ENCODE data around the gene CLDN22. TPM values are rescaled to one million over a fixed set of nuclear protein-coding genes. Genes with fewer than 3 reads are reported as not detected.
A peak's percentile ranks its signal among the peaks of the same experiment; 100 is the strongest.

CLDN22 gene
- total RNA-seq, 2 experiments from 2014 or later = not detected

DNA sequence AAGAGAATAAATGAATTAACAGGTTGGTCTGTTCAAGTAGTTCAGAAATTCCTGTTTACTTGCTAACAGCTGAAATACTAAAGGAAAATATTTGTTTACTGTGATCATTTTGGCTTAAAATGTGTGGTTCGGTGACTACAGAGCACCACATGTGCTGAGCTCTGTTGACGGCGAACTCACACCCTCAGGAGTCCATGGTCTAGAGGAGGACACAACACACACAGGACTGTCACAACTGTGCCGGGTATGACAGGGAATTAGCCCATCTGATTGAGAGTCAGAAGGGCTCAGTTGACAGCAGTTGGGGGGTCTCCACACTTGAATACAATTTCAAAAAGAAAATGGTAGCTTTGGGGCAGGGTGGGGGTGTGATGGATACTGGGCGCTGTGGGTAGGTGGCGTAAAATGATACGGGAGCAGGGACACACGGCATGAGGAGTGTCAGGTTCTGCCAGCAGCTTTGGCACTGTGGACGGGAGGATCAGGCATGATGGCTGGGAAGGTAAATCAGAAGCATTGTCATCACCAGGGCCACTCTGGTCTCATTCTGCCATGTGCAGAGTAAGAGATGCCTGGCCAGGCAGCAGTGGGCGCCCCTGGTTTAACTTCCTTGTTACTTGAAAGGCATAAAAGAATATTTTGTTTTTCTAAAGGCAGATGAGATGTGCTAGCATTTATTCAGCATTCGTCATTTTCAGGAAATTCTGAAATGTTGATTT is 33.3 kb downstream of the CLDN22 start:
- DNase-seq (no peak), ATAC-seq (no peak)
- CTCF ChIA-PET = no interaction called here
- Mint-ChIP-seq H3K4me1 (ENCODE audit: low read depth) (no peaks in the 10 kb centered on the region), H3K27ac (peak overlapping the region; percentile 13), H3K27me3 (ENCODE audit: low read depth) (peaks cover 2% of the 10 kb centered on the region), H3K9me3 (ENCODE audit: insufficient read depth) (no peaks in the 10 kb centered on the region), H3K36me3 (ENCODE audit: low read depth) (no peaks in the 10 kb centered on the region), H3K4me3 (no peak overlapping the region)
- POLR2A ChIA-PET = no interaction called here

DNA sequence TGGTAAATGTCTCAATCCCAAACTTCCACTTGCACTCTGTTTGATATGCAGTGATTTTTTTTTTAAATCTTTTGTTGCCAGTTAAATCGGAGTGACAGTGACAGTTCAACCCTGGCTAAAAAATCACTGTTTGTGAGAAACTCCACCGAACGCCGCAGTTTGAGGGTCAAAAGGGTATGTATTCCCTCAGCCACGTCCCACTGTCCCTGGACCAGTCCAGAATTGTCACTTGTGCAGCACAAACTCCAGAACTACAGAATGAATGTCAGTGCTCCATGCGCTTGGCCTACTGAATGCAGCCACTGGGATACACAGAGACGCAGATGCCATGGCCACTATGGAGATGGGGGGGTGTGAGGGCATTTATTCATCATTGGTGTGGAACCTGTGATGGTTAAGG is 34.2 kb downstream of the CLDN22 start:
- H3K4me3 Mint-ChIP-seq = no peak overlapping the region
- DNase-seq (no peak), ATAC-seq (no peak)
- H3K27ac Mint-ChIP-seq = no peak overlapping the region
- no peaks in the 10 kb centered on the region for H3K36me3 Mint-ChIP-seq (ENCODE audit: low read depth)
- CTCF ChIA-PET = no interaction called here
- no peaks in the 10 kb centered on the region for H3K9me3 Mint-ChIP-seq (ENCODE audit: insufficient read depth)
- no peaks in the 10 kb centered on the region for H3K27me3 Mint-ChIP-seq (ENCODE audit: low read depth)
- no peaks in the 10 kb centered on the region for H3K4me1 Mint-ChIP-seq (ENCODE audit: low read depth)
- POLR2A ChIA-PET = no interaction called here

GRCh38 chr4:183284965-183285364 is 35.1 kb downstream of the CLDN22 start:
- H3K27ac Mint-ChIP-seq = no peak overlapping the region
- H3K9me3 Mint-ChIP-seq (ENCODE audit: insufficient read depth) = no peaks in the 10 kb centered on the region
- no peaks in the 10 kb centered on the region for H3K4me1 Mint-ChIP-seq (ENCODE audit: low read depth)
- CTCF ChIA-PET = no interaction called here
- POLR2A ChIA-PET = no interaction called here
- no peak overlapping the region for H3K4me3 Mint-ChIP-seq
- H3K27me3 Mint-ChIP-seq (ENCODE audit: low read depth) = peaks cover under 1% of the 10 kb centered on the region
- no peaks in the 10 kb centered on the region for H3K36me3 Mint-ChIP-seq (ENCODE audit: low read depth)
- no peak for DNase-seq
- ATAC-seq = no peak

GRCh38 chr4:183284258-183284785 is 35.8 kb downstream of the CLDN22 start:
- no peak overlapping the region for H3K4me3 Mint-ChIP-seq
- no peaks in the 10 kb centered on the region for H3K9me3 Mint-ChIP-seq (ENCODE audit: insufficient read depth)
- CTCF ChIA-PET = no interaction called here
- peaks cover 2% of the 10 kb centered on the region for H3K27me3 Mint-ChIP-seq (ENCODE audit: low read depth)
- DNase-seq (no peak), ATAC-seq (no peak)
- no peaks in the 10 kb centered on the region for H3K4me1 Mint-ChIP-seq (ENCODE audit: low read depth)
- H3K36me3 Mint-ChIP-seq (ENCODE audit: low read depth) = no peaks in the 10 kb centered on the region
- no peak overlapping the region for H3K27ac Mint-ChIP-seq
- POLR2A ChIA-PET = no interaction called here

DNA sequence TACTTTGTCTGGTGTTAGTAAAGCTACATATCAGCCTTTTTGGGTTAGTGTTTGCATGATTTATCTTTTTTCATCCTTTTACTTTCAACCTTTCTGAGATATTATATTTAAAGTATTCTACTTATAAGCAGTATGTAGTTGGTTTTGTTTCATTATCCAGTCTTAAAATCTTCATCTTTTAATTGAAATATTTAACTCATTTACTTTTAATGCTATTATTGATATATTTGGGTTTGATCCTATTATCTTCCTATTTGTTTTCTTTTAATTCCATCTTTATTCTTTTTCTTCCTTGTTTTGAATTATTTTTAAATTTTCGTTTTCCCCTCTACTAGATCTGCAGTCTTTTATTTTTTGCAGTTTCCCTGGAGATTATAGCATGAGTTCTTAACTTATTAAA is 44.0 kb downstream of the CLDN22 start:
- Mint-ChIP-seq H3K9me3 (ENCODE audit: insufficient read depth) (peaks cover 16% of the 10 kb centered on the region), H3K36me3 (ENCODE audit: low read depth) (peaks cover 3% of the 10 kb centered on the region), H3K27ac (no peak overlapping the region), H3K4me3 (no peak overlapping the region), H3K27me3 (ENCODE audit: low read depth) (peaks cover 4% of the 10 kb centered on the region), H3K4me1 (ENCODE audit: low read depth) (no peaks in the 10 kb centered on the region)
- no peak for DNase-seq
- ATAC-seq = no peak
- POLR2A ChIA-PET = no interaction called here
- CTCF ChIA-PET = no interaction called here

GRCh38 chr4:183272384-183272783 is 47.7 kb downstream of the CLDN22 start:
- no peak for ATAC-seq

DNA sequence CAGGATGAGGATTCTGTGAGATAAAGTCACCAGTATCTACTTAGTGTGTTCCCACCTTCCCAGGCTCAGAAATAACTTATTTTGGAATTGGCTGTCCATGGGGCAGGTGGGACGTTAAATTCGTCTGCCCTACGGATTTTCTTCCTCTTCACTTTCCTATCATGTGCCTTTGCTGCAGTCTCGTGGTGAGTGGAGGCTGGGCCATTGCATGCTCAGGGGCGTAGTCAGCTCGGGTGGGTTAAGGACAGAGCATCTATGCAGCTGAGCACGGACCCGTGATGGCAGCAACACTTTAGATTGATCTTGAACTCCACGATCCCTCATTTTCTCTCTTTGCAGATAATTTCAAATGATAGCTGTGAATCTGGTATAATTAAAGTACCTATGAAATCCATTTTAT is 51.5 kb downstream of the CLDN22 start:
- Mint-ChIP-seq H3K4me3 (no peak overlapping the region), H3K36me3 (ENCODE audit: low read depth) (no peaks in the 10 kb centered on the region), H3K27ac (no peak overlapping the region), H3K4me1 (ENCODE audit: low read depth) (no peaks in the 10 kb centered on the region), H3K9me3 (ENCODE audit: insufficient read depth) (no peaks in the 10 kb centered on the region), H3K27me3 (ENCODE audit: low read depth) (peaks cover 8% of the 10 kb centered on the region)
- no peak for DNase-seq
- no peak for ATAC-seq
- CTCF ChIA-PET = no interaction called here
- POLR2A ChIA-PET = no interaction called here

More at GRCh38 chr4:183272384-183272783, 47.7 kb downstream of the CLDN22 start:
- Mint-ChIP-seq H3K27me3 (ENCODE audit: low read depth) (peaks cover 4% of the 10 kb centered on the region), H3K9me3 (ENCODE audit: insufficient read depth) (peaks cover 16% of the 10 kb centered on the region), H3K4me3 (no peak overlapping the region), H3K36me3 (ENCODE audit: low read depth) (peaks cover 3% of the 10 kb centered on the region), H3K4me1 (ENCODE audit: low read depth) (no peaks in the 10 kb centered on the region), H3K27ac (no peak overlapping the region)
- ChIA-PET CTCF (interaction anchor here (1.2 to 2.9 kb wide), 3 partner anchors 10 to 334 kb away, joined by 3 to 13 read pairs (median 3); no protein-coding TSS in a partner anchor), POLR2A (no interaction called here)
- no peak for DNase-seq

Other genes starting within 250 kb of the CLDN22 start
- gene WWC2, start 221.0 kb downstream of the CLDN22 start, total RNA-seq = under 1 TPM; 0.21 TPM
- not detected for gene CLDN24, start 2.1 kb upstream of the CLDN22 start, total RNA-seq
- gene CDKN2AIP, start 124.4 kb upstream of the CLDN22 start, total RNA-seq = 10 to 100 TPM; 27.6 to 30.2 TPM
- gene ING2, start 184.8 kb upstream of the CLDN22 start, total RNA-seq = 10 to 100 TPM; 15.3 to 15.4 TPM